Activated naive CD8-positive, alpha-beta T cell treated with anti-CD3 and anti-CD28 coated beads, Interleukin-2, amount 50 U/mL, for 16 hours (primary cell): ENCODE data around the gene PRELP.
A peak's percentile ranks its signal among the peaks of the same experiment; 100 is the strongest.

ENCODE experiments used
- DNase-seq: peaks from one replicate; pipeline ENCODE4 v3.0.0-alpha.2; 2020; ENCODE audit warnings: low read depth, low spot score

PRELP gene

DNA sequence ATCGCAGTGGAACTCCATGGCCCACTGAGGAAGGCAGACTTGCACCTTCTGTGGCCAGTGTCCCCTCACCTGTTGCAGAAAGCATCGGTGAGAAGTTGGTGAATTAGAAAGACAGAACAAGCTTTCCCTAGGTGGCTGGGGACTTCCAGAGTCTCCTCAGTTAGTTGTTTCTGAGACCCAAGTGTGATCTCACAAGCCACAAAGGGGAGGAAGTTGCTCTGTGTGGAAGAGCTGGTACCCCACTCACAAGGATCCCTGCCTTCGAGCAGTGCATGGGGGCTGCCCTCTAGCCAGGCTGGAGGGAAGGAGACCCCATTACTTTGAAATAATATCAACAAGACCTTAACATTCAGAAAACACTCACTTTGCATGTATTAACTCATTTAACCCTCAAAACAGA is 2.1 kb downstream of the PRELP start:
- no peak for DNase-seq

DNA sequence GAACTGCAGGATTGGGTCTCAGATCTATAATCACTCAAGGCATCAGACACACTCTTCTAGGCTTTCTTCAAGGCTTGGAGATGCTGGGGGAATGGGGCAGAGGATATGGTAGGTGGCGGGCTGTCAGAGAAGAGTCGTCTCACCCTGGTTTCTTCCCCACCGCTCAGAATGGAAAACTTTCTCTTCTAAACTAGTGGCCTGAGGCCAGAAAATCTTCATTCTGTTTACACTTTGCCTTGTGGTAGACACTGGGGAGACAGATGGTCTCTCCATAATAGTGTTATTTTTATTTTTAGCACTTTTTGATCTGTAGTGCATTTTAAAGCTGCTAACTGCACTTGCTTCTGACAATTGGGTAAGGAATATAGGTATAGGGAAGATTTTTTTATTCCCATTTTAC is 2.6 kb downstream of the PRELP start:
- no peak for DNase-seq

GRCh38 chr1:203478986-203479385 is 3.4 kb downstream of the PRELP start:
- no peak for DNase-seq

GRCh38 chr1:203479646-203480045 is 4.0 kb downstream of the PRELP start:
- no peak for DNase-seq

- DNase-seq, result no peak
Measured at GRCh38 chr1:203480084-203480483, 4.5 kb downstream of the PRELP start.

DNA sequence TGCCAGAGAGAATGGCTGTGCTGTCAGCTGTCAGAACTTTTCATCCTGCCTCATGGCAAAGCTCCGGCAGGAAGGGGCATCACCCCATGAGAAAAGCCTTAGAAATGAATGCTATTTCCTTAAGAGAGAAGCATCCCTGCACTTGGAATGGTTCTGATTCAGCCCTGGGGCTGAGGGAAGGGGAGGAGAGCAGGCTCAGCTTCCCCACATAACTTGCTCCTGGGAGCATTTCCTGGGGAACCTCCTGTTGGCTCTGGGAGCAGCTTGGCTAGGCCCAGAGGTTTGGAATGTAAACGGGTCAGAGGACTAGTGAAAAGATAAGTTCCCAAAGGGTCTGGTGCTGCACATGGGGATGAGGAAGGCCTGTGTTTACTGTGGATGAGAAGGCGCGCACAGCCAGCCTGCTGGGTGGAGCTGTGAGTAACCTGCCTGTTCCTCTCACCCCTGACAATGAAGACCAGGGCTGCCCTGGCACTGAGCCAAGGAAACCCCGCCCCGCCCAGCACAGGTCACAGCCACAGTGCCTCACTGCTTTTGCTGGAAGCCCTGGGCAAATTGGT is 5.0 kb downstream of the PRELP start:
- no peak for DNase-seq

- no peak for DNase-seq
Measured at GRCh38 chr1:203481196-203481595, 5.6 kb downstream of the PRELP start.

DNA sequence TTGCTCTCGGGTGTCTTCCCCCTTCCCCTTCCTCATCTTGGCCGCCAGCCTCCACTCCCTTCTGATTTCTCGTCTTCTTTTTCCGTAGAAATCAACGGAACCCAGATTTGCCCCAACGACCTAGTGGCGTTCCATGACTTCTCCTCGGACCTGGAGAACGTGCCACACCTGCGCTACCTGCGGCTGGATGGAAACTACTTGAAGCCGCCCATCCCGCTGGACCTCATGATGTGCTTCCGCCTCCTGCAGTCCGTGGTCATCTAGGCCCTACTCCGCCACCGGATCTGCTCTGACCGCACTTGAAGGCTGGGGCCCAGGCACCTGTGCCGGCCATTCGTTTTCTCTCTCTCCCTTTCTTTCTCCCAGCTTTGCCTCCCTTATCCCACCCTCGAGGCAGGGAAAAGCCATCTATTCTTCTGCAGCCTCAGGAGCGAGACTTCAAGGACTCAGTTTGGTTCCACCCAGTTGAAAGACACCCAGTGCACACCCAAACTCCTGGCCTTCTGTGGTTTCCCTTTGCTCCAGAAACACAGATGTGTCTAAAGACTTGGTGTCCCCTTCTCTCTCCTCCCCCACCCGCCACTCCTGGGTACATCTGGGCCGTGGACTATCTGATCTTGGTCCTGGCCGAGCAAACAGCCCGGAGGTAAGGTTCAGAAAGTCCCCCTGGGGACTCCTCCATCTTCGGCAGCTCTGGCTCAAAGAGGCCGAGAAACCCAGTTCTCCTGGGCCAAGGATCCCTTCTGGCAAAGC is 11.2 kb downstream of the PRELP start:
- no peak for DNase-seq

DNA sequence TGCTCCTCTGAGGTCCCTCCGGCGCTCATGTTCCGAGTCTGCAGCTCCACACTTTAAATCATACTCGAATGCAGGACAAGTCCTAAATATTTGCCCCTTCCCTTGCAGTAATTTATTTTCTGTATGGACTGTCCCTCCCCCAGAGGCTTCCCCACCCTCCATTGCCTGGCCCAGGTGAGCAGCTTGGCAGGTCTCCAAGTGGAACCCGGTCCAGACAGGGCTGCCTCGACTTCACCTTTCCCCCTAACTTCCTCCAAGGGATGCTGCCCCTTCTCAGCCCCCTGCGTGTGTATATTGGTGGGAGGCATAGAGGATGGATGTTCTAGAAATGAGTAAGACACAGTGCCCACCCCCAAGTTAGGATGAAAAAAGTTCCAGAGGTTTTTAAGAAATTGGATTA is 12.9 kb downstream of the PRELP start:
- no peak for DNase-seq

DNA sequence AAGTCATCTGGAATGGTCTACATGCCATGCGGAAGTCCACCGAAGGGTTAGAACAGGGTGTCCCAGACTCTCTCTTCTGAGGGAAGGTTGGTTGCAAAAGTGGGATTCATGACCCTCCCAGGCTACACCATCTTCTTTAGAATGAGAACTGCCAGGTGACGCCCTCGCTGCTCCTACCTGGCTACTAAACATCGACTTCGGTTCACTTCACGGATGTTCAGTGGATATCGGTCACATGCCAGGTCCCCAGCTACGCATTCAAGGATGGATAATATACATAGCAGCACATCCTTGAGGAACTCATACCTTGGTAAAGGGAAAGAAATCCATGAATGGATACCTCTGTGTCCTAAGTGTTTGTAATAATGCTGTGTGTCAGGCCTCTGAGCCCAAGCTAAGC is 15.0 kb downstream of the PRELP start:
- DNase-seq, result no peak

DNA sequence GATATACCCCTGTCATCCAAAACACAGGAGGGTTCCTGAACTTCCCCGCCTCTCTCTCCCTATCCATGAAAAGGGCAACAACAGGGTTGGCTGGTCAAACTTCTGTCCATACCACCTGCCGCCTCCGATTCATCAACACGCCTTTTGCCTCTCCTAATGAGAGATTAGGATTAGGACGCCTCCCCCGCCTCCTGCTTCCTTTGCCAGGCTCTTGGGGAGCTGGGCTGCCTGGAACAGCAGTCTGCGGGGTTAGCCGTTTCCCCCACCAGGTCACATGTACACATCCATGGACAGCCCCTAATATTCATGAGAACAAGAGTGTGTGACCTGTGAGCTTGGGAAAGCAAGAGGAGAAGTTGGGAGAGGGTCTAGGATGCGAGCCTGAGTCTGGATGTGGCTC is 16.1 kb downstream of the PRELP start:
- DNase-seq, result no peak

DNA sequence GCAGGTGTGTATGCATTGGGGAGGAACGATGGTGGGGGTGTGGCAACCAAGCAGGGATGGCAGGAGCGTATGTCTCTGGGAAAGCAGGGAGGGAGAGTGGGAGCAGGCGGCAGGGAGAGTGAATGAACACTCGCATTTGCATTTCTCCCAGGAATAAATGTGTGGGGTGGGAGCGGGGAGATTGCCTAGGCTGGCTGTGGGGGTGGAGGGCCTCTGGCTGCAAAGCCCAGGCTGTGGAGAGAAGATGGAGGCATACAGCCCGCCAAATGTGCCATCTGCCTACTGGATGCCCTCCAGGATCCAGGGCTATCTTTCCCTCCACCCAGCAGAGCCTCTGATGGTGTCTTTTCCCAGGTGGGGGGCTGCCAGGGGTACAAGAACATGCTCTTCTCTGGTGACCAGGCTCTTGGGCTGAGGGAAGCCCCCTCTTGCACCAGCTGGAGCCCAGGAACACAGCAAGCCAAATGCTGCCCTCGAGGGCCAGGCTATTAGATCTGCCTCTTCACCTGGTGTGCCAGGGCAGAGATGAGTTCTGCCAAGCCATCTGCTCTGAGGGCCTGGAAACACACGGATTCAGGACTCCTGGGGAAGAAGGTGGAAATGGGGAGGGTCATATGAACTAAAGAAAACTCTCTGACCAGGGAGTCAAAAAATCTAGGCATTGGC is 16.6 kb downstream of the PRELP start:
- no peak for DNase-seq

DNA sequence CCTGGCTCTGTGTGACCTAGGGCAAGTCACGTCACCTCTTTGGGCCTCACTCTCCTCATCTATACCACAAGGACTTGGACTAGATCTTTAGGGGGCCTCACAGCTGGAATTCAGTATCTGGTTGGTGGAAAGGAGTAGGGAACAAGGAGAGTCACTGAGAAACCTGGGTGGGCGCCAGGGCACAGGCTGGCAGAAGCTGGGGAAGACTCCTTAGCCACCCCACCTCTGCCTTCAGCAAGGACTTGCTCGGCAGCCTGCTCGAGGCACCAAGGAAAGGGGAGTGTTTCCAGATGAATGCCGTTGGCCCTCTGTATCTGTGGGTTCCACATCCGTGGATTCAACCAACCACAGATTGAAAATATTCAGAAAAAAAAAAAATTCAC is 17.1 kb downstream of the PRELP start:
- no peak for DNase-seq

DNA sequence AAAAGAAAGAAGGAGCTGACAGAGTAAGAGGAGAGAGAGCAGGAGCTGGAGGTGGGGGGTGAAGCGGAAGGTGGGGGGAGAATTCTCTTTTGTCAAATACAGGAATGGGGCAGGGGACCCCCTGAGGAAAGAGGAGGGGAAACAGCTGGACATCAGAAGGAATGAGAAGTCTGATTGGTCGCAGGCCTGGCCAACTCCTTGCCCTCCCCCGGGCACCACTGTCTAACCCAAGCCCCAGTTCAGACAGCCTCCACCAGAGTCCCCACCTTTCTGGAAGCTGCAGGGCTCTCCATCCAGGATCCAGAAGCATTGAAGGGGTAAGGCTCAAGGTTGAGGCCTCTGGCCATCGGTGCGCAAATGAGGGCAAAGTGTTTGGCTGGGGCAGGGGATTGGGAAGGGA is 18.3 kb downstream of the PRELP start, which contains the start of gene OPTC:
TSS of gene OPTC (plus strand) at position 253 of the 400 bp plus-strand sequence. CDS start 1,853 bp downstream, outside the sequence.
- no peak for DNase-seq

GRCh38 chr1:203495845-203496244 is 20.2 kb downstream of the PRELP start:
- no peak for DNase-seq

DNA sequence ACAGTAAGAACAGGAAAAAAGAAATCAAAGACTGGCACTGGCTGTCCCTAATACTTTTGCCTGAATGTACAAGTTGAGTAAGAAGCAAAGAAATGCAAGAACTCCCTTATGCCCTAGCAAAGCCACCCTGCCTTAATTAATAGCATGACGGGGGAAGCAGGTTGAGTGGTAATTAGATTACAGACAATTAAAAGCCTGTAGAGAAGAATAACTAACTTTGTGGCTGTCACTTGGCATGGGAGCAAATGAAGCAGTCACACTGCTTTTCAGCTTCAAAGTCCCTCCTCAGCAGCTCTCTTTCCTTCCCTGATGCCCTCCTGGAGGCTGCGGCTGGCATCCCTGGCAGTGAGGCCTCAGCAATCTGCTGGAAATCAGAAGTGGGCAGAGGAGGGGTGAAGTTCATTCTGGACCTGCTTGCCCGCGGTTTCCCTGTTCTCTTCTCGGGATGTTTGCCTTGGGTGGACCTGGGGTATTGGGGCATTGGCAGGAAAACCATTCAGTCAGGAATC is 21.7 kb downstream of the PRELP start:
- DNase-seq, result no peak

DNA sequence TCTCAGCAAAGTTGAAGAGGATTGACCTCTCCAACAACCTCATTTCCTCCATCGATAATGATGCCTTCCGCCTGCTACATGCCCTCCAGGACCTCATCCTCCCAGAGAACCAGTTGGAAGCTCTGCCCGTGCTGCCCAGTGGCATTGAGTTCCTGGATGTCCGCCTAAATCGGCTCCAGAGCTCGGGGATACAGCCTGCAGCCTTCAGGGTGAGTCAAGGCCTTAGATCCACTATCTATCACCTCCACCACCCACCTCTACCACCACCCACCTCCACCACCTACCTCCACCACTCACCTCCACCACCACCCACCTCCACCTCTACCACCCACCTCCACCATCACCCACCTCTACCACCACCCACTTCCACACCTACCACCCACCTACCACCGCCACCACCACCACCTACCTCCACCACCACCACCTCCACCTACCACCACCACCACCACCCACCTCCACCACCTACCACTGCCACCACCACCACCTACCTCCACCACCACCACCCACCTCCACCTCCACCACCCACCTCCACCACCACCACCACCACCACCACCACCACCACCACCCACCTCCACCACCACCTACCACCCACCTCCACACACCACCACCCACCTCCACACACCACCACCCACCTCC is 24.2 kb downstream of the PRELP start:
- no peak for DNase-seq

- DNase-seq, result no peak
Measured at GRCh38 chr1:203500279-203500678, 24.7 kb downstream of the PRELP start.

GRCh38 chr1:203503836-203504235 is 28.2 kb downstream of the PRELP start:
- DNase-seq, result no peak

DNA sequence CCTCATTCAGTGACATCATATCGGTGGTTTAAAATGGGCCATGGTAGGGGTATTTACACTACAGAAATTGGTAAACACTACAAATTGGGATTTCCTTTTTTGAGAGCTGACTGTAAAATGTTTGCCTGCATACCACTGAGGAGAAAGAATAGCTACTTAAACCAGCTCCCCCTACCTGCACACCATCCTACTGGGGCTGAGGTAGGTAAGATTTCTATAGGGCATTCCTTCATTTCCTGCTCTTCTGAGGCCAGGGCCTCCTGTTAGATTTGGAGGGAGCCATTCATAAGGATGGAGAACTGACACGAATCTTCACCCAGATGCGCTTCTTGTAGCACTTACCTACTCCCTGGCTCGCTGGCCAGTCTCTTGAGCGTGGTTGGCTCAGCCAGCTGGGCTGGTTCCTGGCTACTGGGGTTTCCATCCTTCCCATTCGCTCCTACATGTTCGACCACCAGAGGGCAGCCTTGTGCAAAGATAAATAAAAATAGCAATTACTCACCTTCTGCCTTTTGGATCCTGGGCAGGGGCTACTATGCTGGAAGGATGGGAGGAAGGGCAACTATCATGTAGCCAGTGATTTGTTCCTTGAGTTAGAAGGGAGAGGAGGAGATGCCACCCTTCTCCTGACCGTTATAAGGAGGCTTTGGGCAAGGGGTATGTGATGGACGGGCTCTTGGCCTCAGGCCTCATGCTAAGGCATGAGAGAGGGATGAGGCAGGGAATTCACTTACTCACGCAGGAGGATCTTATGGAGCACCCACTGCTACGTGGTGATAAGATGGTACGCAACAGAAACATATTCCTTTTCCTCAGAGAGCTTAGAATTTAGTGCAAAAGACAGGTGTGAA is 29.0 kb downstream of the PRELP start:
- DNase-seq, result peak; percentile 55

GRCh38 chr1:203505526-203506204 is 30.1 kb downstream of the PRELP start:
- no peak for DNase-seq
